GM12878 (cell line): ENCODE data around the gene CLINT1.

Experiments
- CEBPB ChIP-seq, 2 experiments: fragments of 150-350 bp in 1 of 2; IDR thresholded peaks; 2 replicates each; pipeline ENCODE4 v1.6.1; 2012 to 2014; ENCODE audit warnings: low read depth in 2 of 2, low read length in 2 of 2, borderline replicate concordance in 1 of 2, inconsistent platforms in 1 of 2
- ESRRA ChIP-seq: IDR thresholded peaks from 2 replicates; pipeline ENCODE4 v1.6.1; 2012; ENCODE audit warnings: mild to moderate bottlenecking, low read length, improper control_type of control experiment
- MTA2 ChIP-seq: fragments of 450-650 bp; IDR thresholded peaks from 2 replicates; pipeline ENCODE4 v1.6.1; 2016; ENCODE audit warnings: low read depth, mild to moderate bottlenecking, moderate library complexity
- RUNX3 ChIP-seq: IDR thresholded peaks from 2 replicates; pipeline ENCODE4 v1.6.1; 2012; ENCODE audit warnings: low read length, inconsistent platforms
- SREBF2 ChIP-seq: IDR thresholded peaks from 2 replicates; pipeline ENCODE4 v1.6.1; 2012; ENCODE audit warnings: mild to moderate bottlenecking, low read length
- TAF1 ChIP-seq: IDR thresholded peaks from 2 replicates; pipeline ENCODE4 v1.6.1; 2011; ENCODE audit warnings: mild to moderate bottlenecking, low read depth, low read length, borderline replicate concordance
- TF ChIP-seq, protein P1 (sequence below), 3 experiments: IDR thresholded peaks in 2 of 3; conservative IDR thresholded peaks in 1 of 3; 2 replicates each; pipeline ENCODE4 v1.5.1; 2011; ENCODE audit warnings: low read depth in 3 of 3, low read length in 3 of 3, mild to moderate bottlenecking in 3 of 3, control low read depth in 2 of 3, moderate library complexity in 2 of 3, inconsistent platforms in 1 of 3, mixed read lengths in 1 of 3; ENCODE audit not compliant: control insufficient read depth in 2 of 3, insufficient read depth in 1 of 3; ENCODE audit errors: extremely low read depth in 1 of 3
- TF ChIP-seq, protein P2 (sequence below): IDR thresholded peaks from 2 replicates; pipeline ENCODE4 v1.6.1; 2012; ENCODE audit warnings: mild to moderate bottlenecking, low read depth, low read length
- TF ChIP-seq, protein P3 (sequence below): fragments of 450-650 bp; IDR thresholded peaks from 2 replicates; pipeline ENCODE4 v1.6.1; 2016; ENCODE audit warnings: mild to moderate bottlenecking
- TF ChIP-seq, protein P4 (sequence below): fragments of 450-650 bp; formaldehyde crosslinking; IDR thresholded peaks from 2 replicates; pipeline ENCODE4 v1.4.0; 2020; ENCODE audit warnings: mild to moderate bottlenecking, moderate library complexity

DNA sequence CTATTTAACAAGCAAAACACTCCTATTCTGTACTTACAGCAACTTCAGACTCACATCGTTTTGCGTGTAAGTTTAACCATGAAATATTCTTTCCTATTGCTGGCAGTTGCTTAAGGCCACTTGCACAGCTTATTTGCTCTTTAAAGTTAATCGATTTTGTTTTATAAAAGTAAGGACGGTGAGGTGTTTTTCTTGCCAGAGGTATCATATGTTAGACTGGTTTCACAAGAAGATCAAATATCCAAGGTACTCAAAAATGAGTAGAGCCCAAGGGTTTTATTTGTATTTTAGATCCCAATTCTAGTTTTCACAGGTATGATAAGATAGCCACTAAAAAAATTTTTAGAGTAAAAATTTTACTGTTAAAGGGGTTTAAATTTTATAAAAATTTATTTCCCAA is 16.2 kb downstream of the CLINT1 start:
- TF ChIP-seq TAF1 (no peak), RUNX3 (no peak), SREBF2 (no peak), ESRRA (no peak), MTA2 (no peak), CEBPB (IDR thresholded peaks at IDR 0.05; ENCODE audit: borderline replicate concordance in 1 of 2, low read depth in 2 of 2, low read length in 2 of 2) (no peak)
- TF ChIP-seq, protein P1, sequence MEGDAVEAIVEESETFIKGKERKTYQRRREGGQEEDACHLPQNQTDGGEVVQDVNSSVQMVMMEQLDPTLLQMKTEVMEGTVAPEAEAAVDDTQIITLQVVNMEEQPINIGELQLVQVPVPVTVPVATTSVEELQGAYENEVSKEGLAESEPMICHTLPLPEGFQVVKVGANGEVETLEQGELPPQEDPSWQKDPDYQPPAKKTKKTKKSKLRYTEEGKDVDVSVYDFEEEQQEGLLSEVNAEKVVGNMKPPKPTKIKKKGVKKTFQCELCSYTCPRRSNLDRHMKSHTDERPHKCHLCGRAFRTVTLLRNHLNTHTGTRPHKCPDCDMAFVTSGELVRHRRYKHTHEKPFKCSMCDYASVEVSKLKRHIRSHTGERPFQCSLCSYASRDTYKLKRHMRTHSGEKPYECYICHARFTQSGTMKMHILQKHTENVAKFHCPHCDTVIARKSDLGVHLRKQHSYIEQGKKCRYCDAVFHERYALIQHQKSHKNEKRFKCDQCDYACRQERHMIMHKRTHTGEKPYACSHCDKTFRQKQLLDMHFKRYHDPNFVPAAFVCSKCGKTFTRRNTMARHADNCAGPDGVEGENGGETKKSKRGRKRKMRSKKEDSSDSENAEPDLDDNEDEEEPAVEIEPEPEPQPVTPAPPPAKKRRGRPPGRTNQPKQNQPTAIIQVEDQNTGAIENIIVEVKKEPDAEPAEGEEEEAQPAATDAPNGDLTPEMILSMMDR (IDR thresholded peaks at IDR 0.05 in 2 of 3, conservative IDR thresholded peaks at IDR 0.05 in 1 of 3; ENCODE audit: control insufficient read depth in 2 of 3, extremely low read depth in 1 of 3, insufficient read depth in 1 of 3, low read depth in 3 of 3, low read length in 3 of 3), result no peak
- TF ChIP-seq, protein P2, sequence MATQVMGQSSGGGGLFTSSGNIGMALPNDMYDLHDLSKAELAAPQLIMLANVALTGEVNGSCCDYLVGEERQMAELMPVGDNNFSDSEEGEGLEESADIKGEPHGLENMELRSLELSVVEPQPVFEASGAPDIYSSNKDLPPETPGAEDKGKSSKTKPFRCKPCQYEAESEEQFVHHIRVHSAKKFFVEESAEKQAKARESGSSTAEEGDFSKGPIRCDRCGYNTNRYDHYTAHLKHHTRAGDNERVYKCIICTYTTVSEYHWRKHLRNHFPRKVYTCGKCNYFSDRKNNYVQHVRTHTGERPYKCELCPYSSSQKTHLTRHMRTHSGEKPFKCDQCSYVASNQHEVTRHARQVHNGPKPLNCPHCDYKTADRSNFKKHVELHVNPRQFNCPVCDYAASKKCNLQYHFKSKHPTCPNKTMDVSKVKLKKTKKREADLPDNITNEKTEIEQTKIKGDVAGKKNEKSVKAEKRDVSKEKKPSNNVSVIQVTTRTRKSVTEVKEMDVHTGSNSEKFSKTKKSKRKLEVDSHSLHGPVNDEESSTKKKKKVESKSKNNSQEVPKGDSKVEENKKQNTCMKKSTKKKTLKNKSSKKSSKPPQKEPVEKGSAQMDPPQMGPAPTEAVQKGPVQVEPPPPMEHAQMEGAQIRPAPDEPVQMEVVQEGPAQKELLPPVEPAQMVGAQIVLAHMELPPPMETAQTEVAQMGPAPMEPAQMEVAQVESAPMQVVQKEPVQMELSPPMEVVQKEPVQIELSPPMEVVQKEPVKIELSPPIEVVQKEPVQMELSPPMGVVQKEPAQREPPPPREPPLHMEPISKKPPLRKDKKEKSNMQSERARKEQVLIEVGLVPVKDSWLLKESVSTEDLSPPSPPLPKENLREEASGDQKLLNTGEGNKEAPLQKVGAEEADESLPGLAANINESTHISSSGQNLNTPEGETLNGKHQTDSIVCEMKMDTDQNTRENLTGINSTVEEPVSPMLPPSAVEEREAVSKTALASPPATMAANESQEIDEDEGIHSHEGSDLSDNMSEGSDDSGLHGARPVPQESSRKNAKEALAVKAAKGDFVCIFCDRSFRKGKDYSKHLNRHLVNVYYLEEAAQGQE, result no peak
- TF ChIP-seq, protein P3, sequence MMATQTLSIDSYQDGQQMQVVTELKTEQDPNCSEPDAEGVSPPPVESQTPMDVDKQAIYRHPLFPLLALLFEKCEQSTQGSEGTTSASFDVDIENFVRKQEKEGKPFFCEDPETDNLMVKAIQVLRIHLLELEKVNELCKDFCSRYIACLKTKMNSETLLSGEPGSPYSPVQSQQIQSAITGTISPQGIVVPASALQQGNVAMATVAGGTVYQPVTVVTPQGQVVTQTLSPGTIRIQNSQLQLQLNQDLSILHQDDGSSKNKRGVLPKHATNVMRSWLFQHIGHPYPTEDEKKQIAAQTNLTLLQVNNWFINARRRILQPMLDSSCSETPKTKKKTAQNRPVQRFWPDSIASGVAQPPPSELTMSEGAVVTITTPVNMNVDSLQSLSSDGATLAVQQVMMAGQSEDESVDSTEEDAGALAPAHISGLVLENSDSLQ, result no peak
- TF ChIP-seq, protein P4, sequence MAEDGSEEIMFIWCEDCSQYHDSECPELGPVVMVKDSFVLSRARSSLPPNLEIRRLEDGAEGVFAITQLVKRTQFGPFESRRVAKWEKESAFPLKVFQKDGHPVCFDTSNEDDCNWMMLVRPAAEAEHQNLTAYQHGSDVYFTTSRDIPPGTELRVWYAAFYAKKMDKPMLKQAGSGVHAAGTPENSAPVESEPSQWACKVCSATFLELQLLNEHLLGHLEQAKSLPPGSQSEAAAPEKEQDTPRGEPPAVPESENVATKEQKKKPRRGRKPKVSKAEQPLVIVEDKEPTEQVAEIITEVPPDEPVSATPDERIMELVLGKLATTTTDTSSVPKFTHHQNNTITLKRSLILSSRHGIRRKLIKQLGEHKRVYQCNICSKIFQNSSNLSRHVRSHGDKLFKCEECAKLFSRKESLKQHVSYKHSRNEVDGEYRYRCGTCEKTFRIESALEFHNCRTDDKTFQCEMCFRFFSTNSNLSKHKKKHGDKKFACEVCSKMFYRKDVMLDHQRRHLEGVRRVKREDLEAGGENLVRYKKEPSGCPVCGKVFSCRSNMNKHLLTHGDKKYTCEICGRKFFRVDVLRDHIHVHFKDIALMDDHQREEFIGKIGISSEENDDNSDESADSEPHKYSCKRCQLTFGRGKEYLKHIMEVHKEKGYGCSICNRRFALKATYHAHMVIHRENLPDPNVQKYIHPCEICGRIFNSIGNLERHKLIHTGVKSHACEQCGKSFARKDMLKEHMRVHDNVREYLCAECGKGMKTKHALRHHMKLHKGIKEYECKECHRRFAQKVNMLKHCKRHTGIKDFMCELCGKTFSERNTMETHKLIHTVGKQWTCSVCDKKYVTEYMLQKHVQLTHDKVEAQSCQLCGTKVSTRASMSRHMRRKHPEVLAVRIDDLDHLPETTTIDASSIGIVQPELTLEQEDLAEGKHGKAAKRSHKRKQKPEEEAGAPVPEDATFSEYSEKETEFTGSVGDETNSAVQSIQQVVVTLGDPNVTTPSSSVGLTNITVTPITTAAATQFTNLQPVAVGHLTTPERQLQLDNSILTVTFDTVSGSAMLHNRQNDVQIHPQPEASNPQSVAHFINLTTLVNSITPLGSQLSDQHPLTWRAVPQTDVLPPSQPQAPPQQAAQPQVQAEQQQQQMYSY (CRISPR knock-in tag), result no peak
